Adrenal gland (tissue), 12 donors: ENCODE results near the gene TMEM132C. TPM values are rescaled to one million over a fixed set of nuclear protein-coding genes. Genes with fewer than 3 reads are reported as not detected.

ENCODE experiments used
- DNase-seq, 7 donors: peaks; one replicate each; pipeline ENCODE4 v3.0.0-alpha.2; 2019 to 2020
- H3K27ac ChIP-seq, 5 donors: fragments of 200-600 bp; sonication (generic) in 4 of 5; 1 replicate in 3 of 5; 2 replicates in 2 of 5; pipeline versions ENCODE4 v1.5.1 to v1.8.0; 2016 to 2020; ENCODE audit warnings: mild to moderate bottlenecking in 1 of 5
- H3K27me3 ChIP-seq: fragments of 200-600 bp; 2 replicates; pipeline ENCODE4 v1.8.0; 2021
- H3K36me3 ChIP-seq, 2 donors: fragments of 200-600 bp; replicated peaks in 1 of 2; 1 replicate in 1 of 2; 2 replicates in 1 of 2; pipeline versions ENCODE4 v1.5.1 to v1.8.0; 2018 to 2022
- H3K4me1 ChIP-seq, 2 donors: fragments of 200-600 bp; replicated peaks in 1 of 2; 1 replicate in 1 of 2; 2 replicates in 1 of 2; pipeline versions ENCODE4 v1.5.1 to v1.8.0; 2018 to 2021
- H3K4me3 ChIP-seq, 4 donors: fragments of 200-600 bp; sonication (generic) in 3 of 4; one replicate each; pipeline ENCODE4 v1.5.1; 2016 to 2018
- H3K9me3 ChIP-seq, 3 donors: fragments of 200-600 bp; sonication (generic) in 1 of 3; replicated peaks in 1 of 3; 1 replicate in 2 of 3; 2 replicates in 1 of 3; pipeline versions ENCODE4 v1.5.1 to v1.8.0; 2016 to 2021
- POLR2A ChIP-seq, 2 donors: fragments of 450-650 bp; IDR thresholded peaks; one replicate each; pipeline ENCODE4 v1.6.1; 2017; ENCODE audit warnings: antibody characterized with exemption in 2 of 2, mild to moderate bottlenecking in 2 of 2, moderate library complexity in 1 of 2
- WGBS, 4 donors: extraction: QIAGEN DNeasy Blood & Tissue Kit in 2 of 4; methylation state at CpG; one replicate each; pipeline versions ENCODE4 v1.1.5 to v1.1.7; 2013 to 2017; 5-methylcytosine and 5-hydroxymethylcytosine counted together
- intact Hi-C, 2 donors: fragments of 100-400 bp; cut with DNase I; formaldehyde crosslinking; loops; one replicate each; pipeline versions ENCODE4 v1.14.1 to v1.15.0; 2022 to 2023
- polyA plus RNA-seq, 3 donors: library from polyadenylated mRNA; stranded (reverse); fragments of 200-250 nt in 2 of 3; fragments of 350-450 nt in 1 of 3; fragmentation: Illumina TruSeq in 1 of 3; extraction: RNeasy Lipid Tissue Mini Kit (QIAGEN cat#74804) in 1 of 3; gene quantifications; one replicate each; pipeline ENCODE4 v1.2.3, GENCODE V29; 2013 to 2014
- total RNA-seq, 9 donors: library from RNA; depleted of rRNA in 4 of 9; stranded (reverse); fragments of >200 nt in 4 of 9; fragments of 120-200 nt in 1 of 9; fragmentation: NEBNext Ultra II Directional in 1 of 9; extraction: Animal tissue kit (Norgen Biotek cat#: 25700) in 1 of 9; gene quantifications; one replicate each; pipeline versions ENCODE4 v1.1.0 to v1.2.4, GENCODE V29; 2013 to 2023
- TF ChIP-seq, protein P1 (sequence below), 6 experiments: fragments of 450-650 bp in 4 of 6; fragments of 200-600 bp in 2 of 6; sonication (generic) in 1 of 6; IDR thresholded peaks; 1 replicate in 5 of 6; 2 replicates in 1 of 6; pipeline versions ENCODE4 v1.5.1 to v1.8.0; 2016 to 2021; ENCODE audit warnings: antibody characterized with exemption in 6 of 6, mild to moderate bottlenecking in 2 of 6, moderate library complexity in 1 of 6
- donor health status: healthy with polysubstance abuse.
- donor health status: Bipolar disorder and iron deficiency.
- donor health status: DM: yes; HTN: yes; CAD: no.
- donor health status: DM: no; HTN: no; CAD: no.
- donor health status: DM: no; HTN: no; CAD: no.
- donor health status: DM: yes; HTN: yes; CAD: no.

TMEM132C gene
- total and polyA plus RNA-seq, 12 donors: 1.2 to 4.2 (median 2.5) TPM

DNA sequence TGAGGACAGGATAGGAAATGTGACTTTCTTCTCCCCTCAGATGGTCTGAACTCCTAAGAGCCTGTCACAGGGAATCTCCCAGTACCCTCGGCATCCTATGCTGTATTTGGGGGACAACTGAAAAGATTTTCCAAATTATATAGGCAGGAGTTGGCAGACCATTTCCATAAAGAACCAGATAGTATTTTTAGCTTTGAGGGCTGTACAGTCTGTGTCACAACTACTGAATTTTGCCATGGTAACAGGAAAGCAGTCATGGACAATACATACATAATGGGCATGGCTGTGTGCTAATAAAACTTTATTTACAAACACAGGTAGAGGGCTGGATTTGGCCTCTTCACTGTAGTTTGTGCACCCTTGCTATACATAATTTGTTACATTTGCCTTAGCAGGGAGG, 30.4 kb upstream of the TMEM132C start:
- Histone ChIP-seq H3K36me3 (no peaks in the 10 kb centered on the region), H3K9me3 (no peaks in the 10 kb centered on the region), H3K27me3 (no peaks in the 10 kb centered on the region), H3K4me1 (no peaks in the 10 kb centered on the region), H3K27ac (no peak overlapping the region), H3K4me3 (no peak overlapping the region)
- no peak for DNase-seq
- 58 to 90% (median 71%) methylated on average over 1 of the region's 1 CpG for WGBS, 4 donors
- TF ChIP-seq, protein P1, sequence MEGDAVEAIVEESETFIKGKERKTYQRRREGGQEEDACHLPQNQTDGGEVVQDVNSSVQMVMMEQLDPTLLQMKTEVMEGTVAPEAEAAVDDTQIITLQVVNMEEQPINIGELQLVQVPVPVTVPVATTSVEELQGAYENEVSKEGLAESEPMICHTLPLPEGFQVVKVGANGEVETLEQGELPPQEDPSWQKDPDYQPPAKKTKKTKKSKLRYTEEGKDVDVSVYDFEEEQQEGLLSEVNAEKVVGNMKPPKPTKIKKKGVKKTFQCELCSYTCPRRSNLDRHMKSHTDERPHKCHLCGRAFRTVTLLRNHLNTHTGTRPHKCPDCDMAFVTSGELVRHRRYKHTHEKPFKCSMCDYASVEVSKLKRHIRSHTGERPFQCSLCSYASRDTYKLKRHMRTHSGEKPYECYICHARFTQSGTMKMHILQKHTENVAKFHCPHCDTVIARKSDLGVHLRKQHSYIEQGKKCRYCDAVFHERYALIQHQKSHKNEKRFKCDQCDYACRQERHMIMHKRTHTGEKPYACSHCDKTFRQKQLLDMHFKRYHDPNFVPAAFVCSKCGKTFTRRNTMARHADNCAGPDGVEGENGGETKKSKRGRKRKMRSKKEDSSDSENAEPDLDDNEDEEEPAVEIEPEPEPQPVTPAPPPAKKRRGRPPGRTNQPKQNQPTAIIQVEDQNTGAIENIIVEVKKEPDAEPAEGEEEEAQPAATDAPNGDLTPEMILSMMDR (IDR thresholded peaks at IDR 0.05): no peak
- no peak for TF ChIP-seq POLR2A (IDR thresholded peaks at IDR 0.05)
- intact Hi-C loops: no loop called here

DNA sequence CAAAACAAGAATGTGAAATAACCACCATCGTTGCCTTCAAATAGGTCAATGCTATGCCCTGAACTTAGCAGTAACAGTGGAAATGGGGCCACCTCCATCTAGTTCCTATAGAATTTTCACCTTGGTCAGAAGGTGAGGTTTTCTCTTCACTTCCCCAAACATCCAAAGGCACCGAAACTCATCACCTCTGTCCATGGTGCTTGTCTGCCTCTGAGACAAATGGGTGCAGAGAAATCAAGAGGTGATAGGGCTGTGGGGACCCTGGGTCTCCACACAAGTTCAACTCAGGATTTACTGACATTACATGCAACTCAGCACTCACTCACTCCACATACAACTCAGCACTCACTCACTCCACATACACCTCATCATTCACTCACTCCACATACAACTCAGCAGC, 26.2 kb upstream of the TMEM132C start:
- no peaks in the 10 kb centered on the region for H3K4me1 ChIP-seq
- no peak overlapping the region for H3K27ac ChIP-seq
- DNase-seq: no peak
- H3K4me3 ChIP-seq: no peak overlapping the region
- TF ChIP-seq, protein P1 (IDR thresholded peaks at IDR 0.05): no peak
- no peak for TF ChIP-seq POLR2A (IDR thresholded peaks at IDR 0.05)
- no peaks in the 10 kb centered on the region for H3K9me3 ChIP-seq
- 55 to 71% (median 60%) methylated on average over 2 of the region's 2 CpGs for WGBS, 4 donors
- no peaks in the 10 kb centered on the region for H3K36me3 ChIP-seq
- no peaks in the 10 kb centered on the region for H3K27me3 ChIP-seq
- intact Hi-C loops: no loop called here

DNA sequence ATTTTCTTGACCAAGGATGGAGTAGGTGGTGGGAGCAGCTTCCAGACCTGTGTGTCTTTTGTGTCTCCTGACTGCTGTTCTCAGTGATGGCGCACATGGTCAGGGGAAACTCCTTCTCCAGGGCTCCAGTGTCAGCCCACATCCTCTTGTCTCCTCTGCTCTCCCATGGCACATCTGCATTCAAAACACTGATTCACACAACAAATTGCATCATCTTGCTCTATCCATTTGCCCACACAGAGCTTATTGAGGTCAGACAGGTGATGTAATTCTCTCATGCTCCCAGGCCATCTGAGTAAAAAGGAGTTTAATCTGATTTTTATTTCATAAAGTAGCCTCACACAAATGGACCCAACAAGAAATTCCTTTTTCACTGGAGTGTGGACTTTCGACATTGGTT, 21.8 kb upstream of the TMEM132C start:
- intact Hi-C loops: no loop called here
- H3K36me3 ChIP-seq: no peaks in the 10 kb centered on the region

DNA sequence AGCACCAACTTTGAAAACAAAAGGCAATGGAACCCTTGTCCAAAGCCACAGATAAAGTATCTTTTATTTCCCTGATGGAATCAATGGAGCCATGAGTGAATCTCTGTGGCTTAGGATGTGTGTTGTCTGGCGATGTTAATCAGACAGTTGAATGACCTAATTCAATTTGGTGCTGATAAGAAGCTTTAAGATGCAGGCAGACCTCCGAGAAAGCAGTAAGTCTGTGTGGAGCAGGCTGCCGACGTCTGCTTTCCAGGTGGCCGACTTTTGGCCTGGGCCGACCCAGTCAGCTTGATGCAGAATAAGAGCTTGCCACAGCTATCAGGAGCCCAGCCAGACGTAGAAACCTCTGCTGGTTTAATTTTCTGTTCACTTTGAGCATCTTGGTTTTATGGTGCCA, 21.1 kb upstream of the TMEM132C start:
- DNase-seq: no peak
- Histone ChIP-seq H3K9me3 (no peaks in the 10 kb centered on the region), H3K36me3 (no peaks in the 10 kb centered on the region), H3K4me1 (no peaks in the 10 kb centered on the region), H3K4me3 (no peak overlapping the region), H3K27ac (no peak overlapping the region), H3K27me3 (no peaks in the 10 kb centered on the region)
- no peak for TF ChIP-seq POLR2A (IDR thresholded peaks at IDR 0.05)
- TF ChIP-seq, protein P1 (IDR thresholded peaks at IDR 0.05): no peak
- intact Hi-C loops: no loop called here
- 34 to 59% (median 36%) methylated on average over 7 of the region's 7 CpGs for WGBS, 4 donors

More for the DNA sequence above, 21.8 kb upstream of the TMEM132C start:
- Histone ChIP-seq H3K27me3 (no peaks in the 10 kb centered on the region), H3K4me3 (no peak overlapping the region), H3K9me3 (no peaks in the 10 kb centered on the region), H3K4me1 (no peaks in the 10 kb centered on the region), H3K27ac (no peak overlapping the region)
- no peak for DNase-seq
- TF ChIP-seq, protein P1 (IDR thresholded peaks at IDR 0.05): no peak
- WGBS, 4 donors: 87 to 93% (median 90%) methylated on average over 2 of the region's 2 CpGs
